ENCODE data around the gene ZNF584.
A peak's percentile ranks its signal among the peaks of the same experiment; 100 is the strongest.

The ZNF584 gene

DNA sequence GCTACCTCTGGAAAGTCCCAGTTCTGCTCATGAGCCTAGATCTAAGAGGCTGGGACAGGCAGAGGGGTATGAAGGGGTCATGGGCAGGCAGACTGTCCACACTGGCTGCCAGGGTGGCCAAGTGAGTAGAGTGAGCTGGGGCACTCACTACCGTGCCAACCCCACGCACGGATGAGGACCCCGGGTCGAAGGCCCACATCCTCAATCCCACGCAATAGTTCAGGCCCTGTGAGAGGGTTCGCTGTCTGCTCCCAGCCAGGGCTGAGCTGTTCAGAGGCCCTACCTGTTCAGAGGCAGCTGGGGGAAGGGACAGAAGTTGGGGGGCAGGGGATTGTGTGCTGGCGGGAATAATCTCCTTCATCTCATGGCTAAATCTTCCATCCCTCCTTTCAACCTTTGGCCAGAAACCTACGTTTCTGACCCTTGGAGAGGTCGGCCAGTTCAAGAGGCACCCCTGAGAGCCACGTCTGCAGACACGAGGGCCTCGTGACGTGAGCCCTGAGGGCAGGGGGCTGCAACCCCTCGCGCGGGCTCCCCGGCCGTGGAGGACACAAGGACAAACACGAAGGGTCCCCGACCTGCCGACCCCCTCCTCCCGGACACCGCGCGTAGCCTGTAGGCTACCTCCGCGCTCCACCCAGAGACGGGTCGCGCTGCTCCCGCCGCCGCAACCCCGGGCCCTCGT, 22.4 kb upstream of the ZNF584 start:
- DNase-seq (ENCODE audit: low spot score), result no peak

GRCh38 chr19:58386576-58387337, 21.7 kb upstream of the ZNF584 start, which contains the start of gene RPS5:
Gene RPS5 (plus strand): TSS chr19:58387269. CDS start chr19:58388138, 869 bp downstream.
- DNase-seq (ENCODE audit: low spot score), result peak; percentile 99

GRCh38 chr19:58387338-58388174, 20.9 kb upstream of the ZNF584 start:
- no peak for DNase-seq (ENCODE audit: low spot score)

DNA sequence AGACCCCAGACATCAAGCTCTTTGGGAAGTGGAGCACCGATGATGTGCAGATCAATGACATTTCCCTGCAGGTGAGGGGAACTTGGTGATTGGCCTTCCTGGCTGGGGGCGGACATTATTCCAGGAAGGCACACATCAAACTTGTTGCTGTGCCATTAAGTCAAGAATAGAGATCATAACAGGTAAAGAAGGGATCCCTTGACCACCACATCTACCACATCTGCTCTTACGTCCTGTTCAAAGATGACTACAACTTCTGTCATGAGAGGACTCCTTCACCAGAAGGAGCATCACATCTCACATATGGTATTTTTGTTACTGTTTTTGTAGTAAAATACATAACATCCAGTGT, 20.3 kb upstream of the ZNF584 start:
- no peak for DNase-seq (ENCODE audit: low spot score)

- DNase-seq (ENCODE audit: low spot score), result no peak
These were observed 15.3 kb upstream of the ZNF584 start for GRCh38 chr19:58392945-58393724.

DNA sequence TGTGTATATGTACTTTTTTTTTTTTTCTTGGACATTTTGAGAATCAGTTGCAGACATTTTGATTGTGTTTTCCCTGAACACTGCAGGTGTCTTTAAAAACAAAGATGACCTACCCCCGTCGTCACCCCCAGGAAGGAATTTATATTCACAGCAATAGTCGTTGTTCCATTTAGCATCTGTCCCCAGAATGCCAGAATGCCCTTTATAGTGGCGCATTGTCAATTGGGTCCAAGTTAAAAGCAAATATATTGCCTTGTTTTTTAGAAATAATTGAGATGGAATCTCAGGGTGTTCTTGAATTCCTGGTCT, 14.8 kb upstream of the ZNF584 start:
- DNase-seq (ENCODE audit: low spot score), result no peak

DNA sequence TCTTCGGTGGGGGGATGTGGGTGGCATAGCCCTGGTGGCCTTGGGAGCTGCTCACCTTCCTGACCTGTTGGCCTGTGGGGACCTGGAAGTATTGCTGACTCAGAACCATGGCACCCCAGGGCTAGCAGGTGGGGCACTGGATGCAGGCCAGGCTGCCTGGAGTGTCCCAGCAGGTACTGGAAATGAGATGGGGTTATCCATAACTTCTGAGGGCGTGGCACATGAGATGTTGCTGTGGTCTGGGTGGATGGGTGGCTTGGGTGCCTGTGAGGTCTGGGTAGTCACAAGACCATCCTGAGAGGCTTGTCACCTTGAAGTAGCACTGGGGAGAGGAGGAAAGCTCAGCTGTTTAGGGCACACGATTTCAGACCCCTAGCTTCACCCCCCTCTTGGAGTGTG, 13.6 kb upstream of the ZNF584 start:
- DNase-seq (ENCODE audit: low spot score), result no peak

DNA sequence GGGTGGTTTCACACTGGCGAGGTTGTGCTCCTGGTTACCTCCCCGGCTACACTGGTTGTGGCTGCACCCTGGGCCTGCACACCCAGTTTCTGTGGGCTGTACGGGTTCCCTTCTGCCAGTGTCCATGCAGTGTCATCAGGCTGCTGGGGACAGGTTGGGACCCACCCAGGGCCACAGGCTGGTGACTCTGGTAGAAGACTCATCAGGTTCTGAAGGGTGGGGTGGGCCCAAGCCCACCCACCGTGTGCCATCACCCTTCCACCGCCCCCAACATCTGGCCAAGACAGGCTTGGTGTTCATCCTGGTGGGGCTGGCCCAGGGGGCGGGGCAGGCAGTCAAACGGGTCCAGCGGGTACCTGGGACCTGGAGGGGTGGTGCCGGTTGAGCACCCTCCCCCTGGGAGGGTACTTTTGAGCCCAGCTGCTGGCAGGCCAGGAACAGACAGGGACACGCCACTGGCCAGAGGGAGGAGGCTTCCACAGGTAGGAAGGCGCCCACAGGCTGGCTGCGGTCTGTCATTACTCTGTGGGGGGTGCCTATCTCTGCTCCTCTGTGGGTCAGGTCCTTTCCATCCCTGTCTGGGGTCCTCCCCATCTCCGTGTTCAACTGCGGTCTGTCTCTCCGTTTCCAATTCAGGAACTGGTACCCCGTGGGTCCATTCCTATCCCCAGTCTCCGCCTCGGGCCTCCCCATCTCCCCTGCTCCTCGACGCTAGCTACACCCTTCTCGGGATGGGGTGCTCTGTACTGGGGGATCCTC, 13.1 kb upstream of the ZNF584 start, which contains the start of gene RNF225:
Gene RNF225, plus strand, starts transcription at position 437 of the 759 bp plus-strand sequence. CDS start 434 bp downstream, outside the sequence.
- no peak for DNase-seq (ENCODE audit: low spot score)

DNA sequence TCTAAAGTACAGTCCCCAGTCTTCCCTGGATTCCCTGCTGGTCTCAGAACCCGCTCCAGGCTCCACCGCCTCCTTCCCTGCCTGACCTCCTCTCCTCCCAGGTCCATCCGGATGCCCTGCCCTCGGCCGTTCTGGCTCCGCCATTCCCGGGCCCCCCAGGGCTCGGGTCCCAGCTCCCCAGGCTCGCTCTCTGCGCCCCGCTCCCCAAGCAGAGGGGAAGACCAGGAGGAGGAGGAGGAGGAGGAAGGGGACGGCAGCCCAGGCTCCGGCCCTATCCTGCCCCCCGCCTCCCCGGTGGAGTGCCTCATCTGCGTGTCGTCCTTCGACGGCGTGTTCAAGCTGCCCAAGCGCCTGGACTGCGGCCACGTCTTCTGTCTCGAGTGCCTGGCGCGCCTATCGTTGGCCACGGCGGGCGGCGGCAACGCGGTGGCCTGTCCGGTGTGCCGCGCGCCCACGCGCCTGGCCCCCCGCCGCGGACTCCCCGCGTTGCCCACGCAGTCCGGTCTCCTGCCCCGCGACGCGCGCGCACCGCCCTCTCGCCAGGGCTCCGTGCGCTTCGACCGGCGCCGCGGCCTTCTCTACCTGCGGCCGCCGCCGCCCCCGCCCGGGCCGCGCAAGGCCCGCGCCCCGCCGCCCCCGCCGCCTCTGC, 12.3 kb upstream of the ZNF584 start:
- DNase-seq (ENCODE audit: low spot score), result no peak

GRCh38 chr19:58396691-58397532, 11.5 kb upstream of the ZNF584 start:
- DNase-seq (ENCODE audit: low spot score), result no peak

DNA sequence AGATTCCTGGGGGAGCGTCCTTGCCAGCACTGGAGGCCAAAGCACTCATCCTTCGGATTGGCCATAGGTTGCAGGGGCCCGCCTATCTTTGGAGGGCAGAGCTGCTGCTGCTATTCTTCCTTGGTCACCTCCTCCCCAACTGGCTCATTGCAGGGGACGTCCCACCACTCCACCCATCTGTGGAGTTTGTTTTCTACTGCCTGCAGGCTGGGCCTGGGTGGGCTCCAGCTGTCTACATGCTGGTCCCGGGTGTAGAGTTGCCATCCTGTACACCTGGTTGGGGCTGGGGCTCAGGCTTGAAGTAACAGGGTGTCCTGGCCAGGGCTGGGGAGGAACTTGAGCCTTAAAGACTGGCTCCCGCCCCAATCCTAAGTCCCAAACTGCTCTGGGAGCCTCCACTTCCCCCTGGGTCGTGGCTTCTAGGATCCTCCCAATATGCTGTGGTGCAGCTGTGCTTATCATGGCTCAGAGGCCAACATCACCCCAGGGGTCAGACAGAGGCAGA, 10.9 kb upstream of the ZNF584 start:
- no peak for DNase-seq (ENCODE audit: low spot score)

DNA sequence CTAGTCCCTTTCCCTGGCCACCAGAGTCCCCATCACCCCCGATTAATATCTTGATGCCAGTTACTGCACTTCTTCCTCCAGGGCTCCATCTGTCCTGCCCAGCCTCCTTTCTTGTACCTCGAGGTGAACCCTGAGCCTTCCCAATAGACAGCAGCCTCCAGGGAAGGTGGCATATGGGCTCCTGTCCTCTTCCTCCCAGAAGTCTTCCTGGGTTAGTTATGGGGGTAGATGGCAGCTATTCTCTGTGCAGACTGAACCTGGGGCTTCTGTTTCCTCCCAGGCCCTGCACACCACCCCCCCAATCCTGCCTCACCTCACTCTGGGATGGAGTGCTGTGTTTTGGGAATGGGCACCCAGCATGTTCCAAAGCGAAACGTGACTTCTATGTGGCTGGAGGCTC, 10.4 kb upstream of the ZNF584 start:
- no peak for DNase-seq (ENCODE audit: low spot score)

- DNase-seq (ENCODE audit: low spot score), result no peak
These were observed 9.9 kb upstream of the ZNF584 start for GRCh38 chr19:58398545-58398944.

DNA sequence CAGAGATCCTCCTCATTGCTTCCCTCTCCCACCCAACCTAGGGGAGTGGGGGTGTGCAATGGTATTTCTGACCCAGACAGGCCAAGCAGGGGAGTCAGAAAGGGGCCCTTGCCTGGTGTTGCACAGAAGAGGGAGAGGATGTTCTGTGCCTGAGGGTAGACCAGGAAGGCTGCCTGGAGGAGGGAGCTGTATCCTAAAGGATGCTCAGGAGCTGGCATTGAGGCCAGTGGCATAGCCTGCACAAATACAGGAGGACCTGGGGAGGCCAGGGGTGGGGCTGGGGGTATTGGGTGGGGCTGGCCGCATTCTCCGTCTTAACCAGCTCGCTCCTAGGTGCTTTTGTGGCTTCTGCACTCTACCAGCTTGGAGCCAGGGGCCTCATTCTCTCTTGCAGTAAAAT, 8.5 kb upstream of the ZNF584 start:
- no peak for DNase-seq (ENCODE audit: low spot score)

DNA sequence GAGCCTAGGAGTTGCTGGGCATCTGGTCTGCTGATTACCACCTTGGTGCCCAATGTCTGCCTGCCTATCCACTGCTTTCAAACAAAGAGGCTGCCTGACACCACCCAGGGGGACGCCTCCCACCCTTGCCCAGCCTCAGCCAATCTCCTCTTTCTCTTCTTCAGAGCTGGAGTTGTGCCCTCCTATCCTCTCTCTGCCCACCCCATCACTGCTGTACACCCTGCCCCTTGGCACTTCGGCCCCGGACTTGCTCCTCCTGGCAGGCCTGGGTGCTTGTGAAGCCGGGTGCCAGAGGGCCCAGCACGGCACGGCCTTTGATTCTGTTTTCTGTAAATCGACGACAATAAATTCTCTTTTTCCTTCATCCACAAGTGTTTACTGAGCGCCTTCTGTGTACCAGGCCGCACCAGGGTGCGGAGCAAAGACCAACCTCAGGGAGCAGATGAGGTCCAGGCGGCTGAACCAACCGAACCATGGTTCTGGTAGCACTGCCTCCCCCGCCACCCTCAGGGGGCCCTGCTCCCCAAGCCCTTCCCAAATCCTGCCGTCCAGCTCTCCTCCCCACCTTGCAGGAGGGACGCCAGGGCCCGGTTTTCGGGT, 8.0 kb upstream of the ZNF584 start:
- no peak for DNase-seq (ENCODE audit: low spot score)

- DNase-seq (ENCODE audit: low spot score), result peak; percentile 100
These were observed 7.3 kb upstream of the ZNF584 start for GRCh38 chr19:58400916-58401839.

DNA sequence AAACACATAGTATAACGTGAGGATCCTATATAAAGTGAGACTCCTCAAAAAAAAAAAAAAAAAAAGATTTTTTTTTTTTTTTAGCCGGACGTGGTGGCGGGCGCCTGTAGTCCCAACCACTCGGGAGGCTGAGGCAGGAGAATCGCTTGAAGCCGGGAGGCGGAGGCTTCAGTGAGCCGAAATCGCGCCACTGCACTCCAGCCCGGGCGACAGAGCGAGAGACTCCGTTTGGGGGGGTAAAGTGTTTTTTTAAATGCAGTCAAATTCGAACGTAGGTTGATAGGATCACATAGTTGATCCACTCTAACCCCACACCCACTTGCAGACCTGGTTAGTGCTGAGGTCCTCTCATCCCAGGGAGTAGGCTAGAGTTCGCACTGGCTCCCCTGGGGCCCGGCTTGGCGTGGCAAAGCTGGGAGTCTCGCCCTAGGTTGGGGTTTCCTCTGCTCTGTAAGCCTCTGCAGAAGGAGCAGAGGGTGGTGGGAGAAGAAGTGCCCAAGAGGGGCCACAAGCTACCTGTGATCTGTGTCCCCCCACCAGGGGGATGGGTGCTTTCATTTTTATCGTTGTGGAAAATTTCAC, 6.5 kb upstream of the ZNF584 start:
- DNase-seq (ENCODE audit: low spot score), result no peak

Measured in hematopoietic multipotent progenitor cell treated with erythropoietin and hydrocortisone succinate and interleukin-3 and kit ligand, for 15 days (in vitro differentiated cells).